Stimulated activated CD4-positive, alpha-beta T cell treated with anti-CD3 and anti-CD28 coated beads, Interleukin-15, amount 100 ng/mL, for 1 hour (primary cell): Measurements from ENCODE around the gene KEL.

Source experiments
- DNase-seq, 2 donors: peaks; one replicate each; pipeline ENCODE4 v3.0.0-alpha.2; 2020; ENCODE audit warnings: low read depth in 1 of 2, low spot score in 1 of 2

The KEL gene

GRCh38 chr7:142899661-142900060 is 62.5 kb downstream of the KEL start:
- no peak for DNase-seq

- no peak for DNase-seq
Measured at GRCh38 chr7:142898377-142899170, 63.6 kb downstream of the KEL start.

- no peak for DNase-seq
Measured at GRCh38 chr7:142897691-142898090, 64.5 kb downstream of the KEL start.

- DNase-seq, result no peak
Measured at GRCh38 chr7:142896741-142897379, 65.3 kb downstream of the KEL start.

- DNase-seq, result no peak
Measured at GRCh38 chr7:142896151-142896550, 66.0 kb downstream of the KEL start.

GRCh38 chr7:142894985-142895593 is 67.1 kb downstream of the KEL start:
- DNase-seq, result no peak

- no peak for DNase-seq
Measured at GRCh38 chr7:142894112-142894984, 67.8 kb downstream of the KEL start.

- DNase-seq, result no peak
Measured at GRCh38 chr7:142892951-142893350, 69.2 kb downstream of the KEL start.

GRCh38 chr7:142891490-142892082 is 70.6 kb downstream of the KEL start:
- no peak for DNase-seq
